Hypothalamus (tissue), 51 donors: Measurements from ENCODE around the gene COMMD9.
"Not testable (repeated sequence)": the region's sequence is repeated elsewhere in the genome, so short reads cannot be mapped to it uniquely, and the experiment has no call there.

Experiments
- DNase-seq, 51 donors: peaks; one replicate each; lab custom pipeline; 2025; lab: John Stamatoyannopoulos, UW

The COMMD9 gene

GRCh38 chr11:36289226-36289852 lies at the start of gene COMMD9:
TSS of gene COMMD9 (minus strand) at chr11:36289424. CDS start at chr11:36289412, 12 bp downstream.
- peak; percentile 80 to 98 (median 92) for DNase-seq

GRCh38 chr11:36333897-36334296 lies 44.7 kb upstream of the COMMD9 start:
- DNase-seq = no peak

GRCh38 chr11:36333468-36333867 lies 44.2 kb upstream of the COMMD9 start:
- no peak for DNase-seq

- DNase-seq = no peak
Measured at GRCh38 chr11:36330411-36330810, 41.2 kb upstream of the COMMD9 start.

GRCh38 chr11:36328966-36329673 lies 39.9 kb upstream of the COMMD9 start:
- no peak for DNase-seq

- DNase-seq = no peak
Measured at GRCh38 chr11:36326524-36327419, 37.5 kb upstream of the COMMD9 start.

GRCh38 chr11:36325403-36325802 lies 36.2 kb upstream of the COMMD9 start:
- DNase-seq = not testable (repeated sequence)

GRCh38 chr11:36324956-36325355 lies 35.7 kb upstream of the COMMD9 start:
- not testable (repeated sequence) for DNase-seq

- no peak for DNase-seq
Measured at GRCh38 chr11:36317992-36318391, 28.8 kb upstream of the COMMD9 start.

- DNase-seq = no peak
Measured at GRCh38 chr11:36316049-36316448, 26.8 kb upstream of the COMMD9 start.

- no peak for DNase-seq
Measured at GRCh38 chr11:36314434-36314767, 25.2 kb upstream of the COMMD9 start.

- no peak for DNase-seq
Measured at GRCh38 chr11:36313750-36314433, 24.7 kb upstream of the COMMD9 start.

- no peak for DNase-seq
Measured at GRCh38 chr11:36312611-36313472, 23.6 kb upstream of the COMMD9 start.

GRCh38 chr11:36311926-36312595 lies 22.8 kb upstream of the COMMD9 start:
- DNase-seq = no peak

- peak in 2 of 51 donors; percentile 4 to 8 for DNase-seq
Measured at GRCh38 chr11:36309779-36310178, 20.6 kb upstream of the COMMD9 start.

GRCh38 chr11:36308577-36308976 lies 19.4 kb upstream of the COMMD9 start:
- DNase-seq = no peak

- DNase-seq = no peak
Measured at GRCh38 chr11:36306888-36307287, 17.7 kb upstream of the COMMD9 start.

- DNase-seq = no peak
Measured at GRCh38 chr11:36305047-36305446, 15.8 kb upstream of the COMMD9 start.

GRCh38 chr11:36304351-36304750 lies 15.1 kb upstream of the COMMD9 start:
- DNase-seq = no peak
